ENCODE data around the gene ITLN1. TPM values are rescaled to one million over a fixed set of nuclear protein-coding genes. Genes with fewer than 3 reads are reported as not detected.

The ITLN1 gene
- total RNA-seq, 4 donors from 2014 or later: not detected

DNA sequence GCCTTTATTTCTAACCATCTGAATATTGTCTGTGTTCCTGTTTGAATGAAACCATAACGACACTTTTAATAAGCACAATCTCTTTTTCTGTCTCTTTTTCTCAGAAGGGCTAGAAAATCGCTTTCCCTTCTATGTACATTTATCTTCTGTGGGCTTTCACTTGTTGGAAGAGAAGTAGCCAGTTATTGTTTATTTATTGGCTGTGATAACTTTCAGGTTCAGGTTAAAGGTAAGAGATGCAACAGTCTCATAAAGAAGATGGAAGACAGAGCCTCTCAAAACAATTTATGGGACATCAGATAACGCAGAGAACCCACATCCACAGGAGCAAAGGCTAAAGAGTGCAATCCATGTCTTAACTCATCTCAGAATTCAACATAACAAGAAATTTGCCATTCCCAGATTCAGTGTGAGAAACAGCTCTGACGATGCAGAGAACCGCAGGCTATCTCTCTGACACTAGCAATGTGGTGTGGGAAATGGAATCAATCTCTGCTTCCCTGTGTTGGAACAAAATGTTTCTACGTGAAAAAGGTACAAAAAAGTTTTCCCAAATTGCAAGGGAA is 18.2 kb downstream of the ITLN1 start:
- DNase-seq (ENCODE audit: low spot score in 2 of 2): no peak
- no peak for TF ChIP-seq POLR2A (IDR thresholded peaks at IDR 0.05)
- TF ChIP-seq, protein P1, sequence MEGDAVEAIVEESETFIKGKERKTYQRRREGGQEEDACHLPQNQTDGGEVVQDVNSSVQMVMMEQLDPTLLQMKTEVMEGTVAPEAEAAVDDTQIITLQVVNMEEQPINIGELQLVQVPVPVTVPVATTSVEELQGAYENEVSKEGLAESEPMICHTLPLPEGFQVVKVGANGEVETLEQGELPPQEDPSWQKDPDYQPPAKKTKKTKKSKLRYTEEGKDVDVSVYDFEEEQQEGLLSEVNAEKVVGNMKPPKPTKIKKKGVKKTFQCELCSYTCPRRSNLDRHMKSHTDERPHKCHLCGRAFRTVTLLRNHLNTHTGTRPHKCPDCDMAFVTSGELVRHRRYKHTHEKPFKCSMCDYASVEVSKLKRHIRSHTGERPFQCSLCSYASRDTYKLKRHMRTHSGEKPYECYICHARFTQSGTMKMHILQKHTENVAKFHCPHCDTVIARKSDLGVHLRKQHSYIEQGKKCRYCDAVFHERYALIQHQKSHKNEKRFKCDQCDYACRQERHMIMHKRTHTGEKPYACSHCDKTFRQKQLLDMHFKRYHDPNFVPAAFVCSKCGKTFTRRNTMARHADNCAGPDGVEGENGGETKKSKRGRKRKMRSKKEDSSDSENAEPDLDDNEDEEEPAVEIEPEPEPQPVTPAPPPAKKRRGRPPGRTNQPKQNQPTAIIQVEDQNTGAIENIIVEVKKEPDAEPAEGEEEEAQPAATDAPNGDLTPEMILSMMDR (IDR thresholded peaks at IDR 0.05): no peak
- no peak overlapping the region for H3K4me3 ChIP-seq (ENCODE audit: low read depth, poor library complexity, severe bottlenecking)
- intact Hi-C loops (cut with DNase I; ENCODE audit: low total_unique reads): no loop called here
- 76% methylated on average over 6 of the region's 6 CpGs for WGBS, 2 donors

DNA sequence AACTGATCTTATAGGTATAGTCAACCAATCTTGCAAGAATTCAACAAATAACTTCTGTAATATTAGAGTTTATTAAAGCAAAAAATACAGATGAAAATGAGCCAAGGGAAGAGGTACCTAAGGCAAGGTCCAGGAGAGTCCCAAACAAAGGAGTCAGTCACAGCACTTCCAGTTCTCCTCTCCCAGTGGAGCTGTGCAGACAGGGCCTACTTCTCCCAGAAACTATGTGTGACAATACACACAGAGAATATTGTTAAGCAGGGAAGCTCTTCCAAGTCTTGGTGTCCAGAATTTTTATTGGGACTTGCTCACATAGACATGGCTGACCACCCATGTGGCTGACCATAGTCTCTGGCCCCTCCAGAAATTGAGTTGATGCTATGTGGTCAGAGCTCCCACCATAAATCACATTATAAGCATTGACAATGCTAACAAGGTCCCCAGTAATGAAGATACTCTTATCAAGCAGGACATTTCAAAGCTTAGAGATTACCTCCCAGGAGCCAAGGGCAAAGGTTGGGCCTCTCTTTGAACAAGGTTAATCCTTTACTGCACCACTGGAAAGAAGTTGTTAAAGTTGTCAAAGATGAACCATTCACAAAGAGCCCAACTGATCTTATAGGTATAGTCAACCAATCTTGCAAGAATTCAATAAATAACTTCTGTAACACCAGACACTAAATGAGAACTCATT is 18.8 kb downstream of the ITLN1 start:
- no peak for TF ChIP-seq POLR2A (IDR thresholded peaks at IDR 0.05)
- TF ChIP-seq, protein P1 (IDR thresholded peaks at IDR 0.05): no peak
- DNase-seq (ENCODE audit: low spot score in 2 of 2): no peak
- no peak overlapping the region for H3K4me3 ChIP-seq (ENCODE audit: low read depth, poor library complexity, severe bottlenecking)
- intact Hi-C loops (cut with DNase I; ENCODE audit: low total_unique reads): no loop called here

DNA sequence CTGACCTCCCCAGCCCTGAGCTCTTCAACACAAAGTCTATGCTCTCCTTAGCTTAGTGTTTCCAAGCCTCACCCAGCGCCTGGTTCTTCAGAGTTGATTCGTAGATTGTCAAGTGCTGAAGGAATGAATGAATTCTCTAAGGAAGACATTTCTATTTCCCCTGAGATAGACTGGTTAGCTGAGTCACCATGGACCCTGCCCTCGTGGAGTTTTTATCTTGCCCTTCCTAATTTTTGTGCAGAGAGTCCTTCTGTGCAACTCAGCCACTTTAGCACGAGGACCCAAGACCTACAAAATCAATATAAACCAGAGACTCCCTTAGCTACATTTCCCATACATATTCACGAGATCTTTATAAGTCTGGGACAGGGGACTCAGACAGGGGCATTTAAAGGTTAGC is 19.6 kb downstream of the ITLN1 start:
- 76 to 82% methylated on average over 5 of the region's 5 CpGs for WGBS, 2 donors
- no peak overlapping the region for H3K4me3 ChIP-seq (ENCODE audit: low read depth, poor library complexity, severe bottlenecking)
- intact Hi-C loops (cut with DNase I; ENCODE audit: low total_unique reads): no loop called here
- no peak for TF ChIP-seq POLR2A (IDR thresholded peaks at IDR 0.05)
- TF ChIP-seq, protein P1 (IDR thresholded peaks at IDR 0.05): no peak
- no peak for DNase-seq (ENCODE audit: low spot score in 2 of 2)

DNA sequence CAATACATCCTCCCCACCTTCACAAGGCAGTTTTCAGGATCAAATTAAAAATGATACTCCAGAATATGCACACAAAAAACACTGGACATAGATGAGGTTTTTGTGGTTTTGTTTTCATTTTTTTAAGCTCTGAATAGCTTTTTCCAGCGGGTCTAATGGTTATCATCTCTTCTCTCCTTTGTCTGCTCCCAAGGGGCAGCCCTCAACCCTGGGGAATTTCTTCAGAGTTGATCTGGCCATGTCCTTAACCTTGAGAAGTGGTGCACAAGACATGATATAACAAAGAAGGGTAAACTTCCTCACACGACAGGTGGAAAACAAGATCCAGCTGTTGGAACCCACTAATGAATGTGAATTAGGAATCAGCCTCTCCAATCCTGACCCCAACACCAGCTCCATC is 20.8 kb downstream of the ITLN1 start:
- H3K4me3 ChIP-seq (ENCODE audit: low read depth, poor library complexity, severe bottlenecking): no peak overlapping the region
- 65 to 78% methylated on average over 2 of the region's 2 CpGs for WGBS, 2 donors
- no peak for DNase-seq (ENCODE audit: low spot score in 2 of 2)
- TF ChIP-seq POLR2A (IDR thresholded peaks at IDR 0.05): no peak
- TF ChIP-seq, protein P1 (IDR thresholded peaks at IDR 0.05): no peak
- intact Hi-C loops (cut with DNase I; ENCODE audit: low total_unique reads): no loop called here

DNA sequence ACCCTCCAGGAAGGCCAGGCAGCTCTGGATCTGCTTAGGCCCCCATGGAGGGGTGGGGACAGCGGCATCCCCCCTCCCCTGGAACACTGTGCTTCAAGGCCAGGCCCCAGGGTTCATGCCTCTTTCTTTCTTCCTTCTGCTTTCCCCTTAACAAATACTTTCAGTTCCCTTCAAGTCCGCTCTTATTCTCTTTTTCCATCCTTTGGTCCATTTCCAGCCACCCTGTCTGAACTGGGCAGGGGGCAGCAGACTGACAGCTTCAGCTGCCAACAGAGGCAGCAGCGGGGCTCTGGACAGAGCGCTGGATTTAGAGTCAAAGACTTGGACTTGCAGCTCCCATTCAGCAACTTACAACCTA is 21.2 kb downstream of the ITLN1 start:
- 78 to 81% methylated on average over 4 of the region's 4 CpGs for WGBS, 2 donors
- no peak overlapping the region for H3K4me3 ChIP-seq (ENCODE audit: low read depth, poor library complexity, severe bottlenecking)
- DNase-seq (ENCODE audit: low spot score in 2 of 2): no peak
- intact Hi-C loops (cut with DNase I; ENCODE audit: low total_unique reads): no loop called here
- TF ChIP-seq, protein P1 (IDR thresholded peaks at IDR 0.05): no peak
- TF ChIP-seq POLR2A (IDR thresholded peaks at IDR 0.05): no peak
